ENCODE results near the gene SMG9.

GRCh38 chr19:43760941-43761340 is 6.2 kb upstream of the SMG9 start:
- no peak for TF ChIP-seq TARDBP (IDR thresholded peaks at IDR 0.05)
- TF ChIP-seq SUZ12 (IDR thresholded peaks at IDR 0.05) = no peak
- TF ChIP-seq ELF4 (IDR thresholded peaks at IDR 0.05) = no peak
- TF ChIP-seq ZNF384 (IDR thresholded peaks at IDR 0.05) = no peak
- TF ChIP-seq HDGF (IDR thresholded peaks at IDR 0.05; ENCODE audit: borderline replicate concordance) = no peak
- TF ChIP-seq FOXM1 (IDR thresholded peaks at IDR 0.05; ENCODE audit: borderline replicate concordance) = no peak
- TF ChIP-seq BHLHE40 (IDR thresholded peaks at IDR 0.05; ENCODE audit: borderline replicate concordance) = no peak
- no peak for TF ChIP-seq FOXA1 (IDR thresholded peaks at IDR 0.05)
- TF ChIP-seq SP1 (IDR thresholded peaks at IDR 0.05) = no peak
- TF ChIP-seq L3MBTL2 (conservative IDR thresholded peaks at IDR 0.05) = no peak
- no peak for TF ChIP-seq PKNOX1 (IDR thresholded peaks at IDR 0.05)
- TF ChIP-seq FOXK2 (IDR thresholded peaks at IDR 0.05) = no peak

Measured in HEK293T (cell line).